GM10847 (cell line): Measurements from ENCODE around the gene PLEKHH1.

Source experiments
- POLR2A ChIP-seq: IDR thresholded peaks from 2 replicates; pipeline ENCODE4 v1.6.1; 2011; ENCODE audit not compliant: insufficient read length; ENCODE audit errors: extremely low read depth

PLEKHH1 gene

DNA sequence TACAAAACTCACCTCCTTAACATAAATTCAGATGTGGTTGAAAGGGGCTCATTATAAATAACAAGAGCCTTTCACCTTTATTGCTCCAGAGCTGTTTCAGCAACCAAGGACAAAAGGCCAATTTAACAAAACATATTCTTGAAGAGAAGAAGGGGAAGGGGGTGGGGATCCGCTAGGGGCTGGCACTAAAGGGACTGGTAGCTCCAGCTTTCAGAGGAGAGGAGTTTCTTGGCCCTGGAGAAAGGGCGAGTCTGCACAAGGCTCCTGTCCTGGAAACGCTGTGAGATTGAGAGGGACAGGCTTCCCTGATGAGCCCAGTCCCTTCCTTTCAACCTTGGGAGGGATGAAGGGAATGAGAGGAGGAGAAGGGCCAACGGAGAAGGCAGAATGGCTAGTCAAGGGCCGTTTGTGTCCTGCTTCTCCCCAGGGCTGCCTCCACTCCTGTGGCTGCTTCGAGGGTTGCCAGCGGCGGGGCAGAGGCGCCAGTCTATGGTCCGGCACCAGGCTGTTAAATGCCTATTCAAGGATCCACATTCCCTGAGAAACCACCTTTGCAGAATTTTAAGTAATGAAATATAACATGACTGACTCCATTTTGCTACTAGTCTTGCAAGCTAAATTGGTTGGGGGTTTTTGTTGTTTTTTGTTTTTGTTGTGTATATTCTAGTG, 76.7 kb downstream of the PLEKHH1 start:
- TF ChIP-seq POLR2A: no peak

DNA sequence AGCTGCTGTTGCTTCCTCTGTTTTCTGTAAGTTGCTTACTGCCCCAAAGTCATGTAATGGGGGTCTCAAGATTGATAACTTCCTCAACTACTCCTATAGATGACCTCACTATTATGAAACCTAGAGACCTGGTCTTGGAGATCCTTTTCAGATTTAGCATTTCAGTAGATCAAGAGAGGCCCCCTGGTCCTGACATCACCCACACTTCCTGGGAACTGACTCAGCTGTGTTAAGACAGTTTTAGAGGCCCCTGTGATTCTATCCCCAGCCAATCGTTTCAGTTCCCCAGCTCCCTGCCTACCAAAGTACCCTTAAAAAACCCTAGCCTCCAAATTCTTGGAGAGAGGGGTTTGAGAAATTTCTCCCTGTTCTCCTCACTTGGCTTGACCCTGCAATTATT, 77.4 kb downstream of the PLEKHH1 start:
- no peak for TF ChIP-seq POLR2A

DNA sequence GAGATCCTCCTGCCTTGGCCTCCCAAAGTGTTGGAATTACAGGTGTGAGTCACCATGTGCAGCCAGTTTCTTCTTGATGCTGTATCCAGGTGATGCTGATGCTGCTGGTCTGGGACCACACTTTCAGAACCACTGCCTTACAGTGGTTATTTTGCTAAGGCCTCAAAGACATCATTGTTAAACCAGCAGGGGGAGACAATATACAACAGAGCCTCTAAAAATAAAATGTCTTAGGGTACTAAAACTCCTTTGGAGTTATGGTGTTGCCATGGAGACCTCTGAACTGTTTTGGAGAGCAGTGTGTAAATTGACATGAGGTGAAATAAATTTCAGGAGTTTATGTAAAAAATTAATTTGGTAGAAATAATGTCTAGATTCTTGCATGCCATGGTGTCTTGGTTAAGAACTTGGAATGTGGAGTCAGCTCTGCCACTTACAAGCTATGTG, 85.5 kb downstream of the PLEKHH1 start:
- TF ChIP-seq POLR2A: no peak

DNA sequence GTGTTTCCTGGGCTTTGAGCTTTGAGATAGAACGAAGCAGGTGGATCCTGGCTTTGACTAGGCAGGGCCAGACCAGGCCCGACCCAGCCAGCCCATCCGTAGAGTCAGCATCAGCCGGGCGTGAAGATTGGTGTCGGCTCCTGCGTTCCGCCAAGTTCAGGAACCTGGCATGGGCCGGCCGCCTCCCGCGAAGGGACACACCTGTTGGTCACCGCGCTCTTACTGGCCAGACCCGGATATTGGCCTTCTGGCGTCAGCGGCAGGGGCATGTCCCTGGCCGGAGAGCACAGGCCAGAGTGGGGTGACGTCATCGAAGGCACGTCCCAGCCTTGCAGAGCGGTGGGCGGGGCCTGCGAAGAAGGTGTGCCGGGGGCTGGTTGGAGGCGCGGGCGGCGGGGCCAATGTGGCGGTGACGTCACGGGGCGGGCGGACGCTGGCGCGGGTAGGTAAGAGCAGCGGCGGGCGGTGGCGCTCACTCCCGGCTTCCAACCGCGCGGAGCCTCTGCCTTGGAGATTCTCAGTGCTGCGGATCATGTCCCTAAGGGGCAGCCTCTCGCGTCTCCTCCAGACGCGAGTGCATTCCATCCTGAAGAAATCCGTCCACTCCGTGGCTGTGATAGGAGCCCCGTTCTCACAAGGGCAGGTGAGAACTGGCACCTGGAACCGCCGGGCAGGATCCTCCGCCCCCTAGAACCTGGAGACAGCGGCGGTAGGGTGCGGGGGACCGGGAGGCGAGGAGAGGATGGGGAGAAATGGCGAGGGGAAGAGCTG, 86.5 kb downstream of the PLEKHH1 start, which contains the start of gene ARG2:
Gene ARG2, plus strand, starts transcription at position 475 of the 771 bp plus-strand sequence. Its CDS starts 58 bp downstream, at position 533.
- TF ChIP-seq POLR2A: peak; percentile 18

DNA sequence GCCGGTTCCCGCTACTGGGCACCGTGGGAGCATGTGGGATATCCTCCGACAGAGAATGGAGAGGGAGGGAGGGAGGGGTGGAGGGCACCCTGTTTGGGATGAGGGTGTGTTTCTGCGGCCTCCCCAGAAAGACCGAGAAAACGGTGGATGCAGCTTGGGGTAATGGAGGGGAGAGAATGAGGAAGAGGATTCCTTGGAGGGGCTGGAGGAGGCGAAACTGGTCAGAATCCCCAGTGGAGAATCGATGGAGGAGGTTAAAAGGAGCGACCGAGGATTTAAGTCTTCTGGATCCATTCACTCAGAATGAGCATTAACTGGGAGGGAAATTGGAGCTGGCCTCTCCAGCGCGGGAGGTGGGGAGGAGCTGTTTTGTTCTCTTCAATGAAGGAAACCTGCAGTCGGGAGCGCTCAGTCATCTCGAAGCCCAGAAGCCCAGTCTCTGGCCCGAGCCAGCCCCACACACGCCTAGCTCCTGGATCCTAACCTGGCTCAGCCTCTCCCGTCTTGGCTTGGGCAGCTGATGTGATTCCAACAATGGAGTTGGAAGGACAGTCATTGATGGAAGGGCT, 87.2 kb downstream of the PLEKHH1 start:
- TF ChIP-seq POLR2A: no peak

DNA sequence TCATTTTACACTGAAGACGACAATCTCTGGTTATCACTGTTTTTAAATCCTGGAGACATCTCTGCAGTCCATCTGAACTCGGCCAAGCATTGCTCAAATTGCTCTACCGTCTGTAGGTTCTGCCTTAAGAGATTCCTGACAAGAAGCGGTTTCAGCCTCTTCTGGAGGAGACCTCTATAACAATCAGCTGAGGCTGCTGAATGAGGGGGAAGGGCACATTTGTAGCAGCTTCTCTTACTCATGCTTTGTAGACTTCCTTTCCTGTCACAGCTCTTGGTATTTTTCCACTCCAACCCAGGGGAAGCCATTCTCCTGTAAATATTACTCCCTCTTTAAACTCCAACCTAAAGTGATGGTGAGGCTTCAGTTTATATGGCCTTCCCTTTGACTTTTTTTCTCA, 89.6 kb downstream of the PLEKHH1 start:
- no peak for TF ChIP-seq POLR2A

DNA sequence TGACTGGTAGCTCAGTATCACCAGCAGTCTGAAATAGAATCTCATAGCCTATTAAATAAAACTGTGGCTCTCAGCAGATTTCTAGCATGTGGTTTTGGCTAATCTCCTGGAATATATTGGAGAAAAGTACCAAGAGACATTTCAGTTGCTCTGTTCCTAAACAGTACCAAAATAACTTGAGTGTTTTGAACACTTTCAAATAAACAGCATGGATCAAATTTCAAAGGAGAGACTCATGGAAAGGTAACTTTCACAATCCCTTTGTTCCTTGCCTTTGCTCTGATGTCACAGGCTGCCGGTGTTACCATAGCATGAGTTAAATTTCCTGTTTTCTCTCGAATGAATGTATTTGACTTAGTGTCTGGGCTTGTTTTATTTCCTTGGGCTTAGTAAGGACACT, 90.0 kb downstream of the PLEKHH1 start:
- no peak for TF ChIP-seq POLR2A

DNA sequence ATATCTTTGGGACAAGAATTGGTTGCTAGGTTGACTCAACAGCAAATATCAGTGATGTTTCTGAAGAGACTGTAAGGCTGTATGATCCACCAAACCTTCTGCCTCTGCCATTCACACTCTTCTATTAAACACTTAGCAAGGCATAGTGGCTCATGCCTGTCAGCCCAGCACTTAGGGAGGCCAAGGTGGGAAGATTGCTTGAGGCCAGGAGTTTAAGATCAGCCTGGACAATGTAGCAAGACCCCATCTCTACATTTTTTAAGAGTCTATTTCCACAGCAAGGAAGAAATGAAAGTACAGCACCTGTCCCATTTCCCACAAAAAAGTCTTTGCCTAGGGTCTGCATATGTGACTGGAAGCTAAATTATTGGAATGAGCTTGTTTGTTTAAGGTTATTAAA, 94.4 kb downstream of the PLEKHH1 start:
- no peak for TF ChIP-seq POLR2A

DNA sequence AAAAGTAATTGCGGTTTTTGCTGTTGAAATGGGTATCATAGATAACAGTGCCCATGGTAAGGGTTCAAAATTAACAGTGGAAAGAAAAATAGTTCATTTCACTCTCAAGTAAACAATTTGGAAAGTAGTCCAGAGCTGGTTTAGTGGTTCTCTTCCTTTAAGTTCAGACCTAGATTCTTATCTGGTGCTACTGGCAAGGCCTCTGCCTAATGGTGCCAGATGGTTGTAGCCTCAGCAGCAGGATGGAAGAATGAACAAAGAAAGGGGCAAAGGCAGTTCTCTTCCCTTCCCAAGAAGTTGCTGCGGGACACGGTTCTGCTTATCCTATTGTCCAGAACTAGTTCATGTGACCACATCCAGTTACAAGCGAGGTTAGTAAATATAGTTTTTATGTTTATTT, 97.1 kb downstream of the PLEKHH1 start:
- no peak for TF ChIP-seq POLR2A

DNA sequence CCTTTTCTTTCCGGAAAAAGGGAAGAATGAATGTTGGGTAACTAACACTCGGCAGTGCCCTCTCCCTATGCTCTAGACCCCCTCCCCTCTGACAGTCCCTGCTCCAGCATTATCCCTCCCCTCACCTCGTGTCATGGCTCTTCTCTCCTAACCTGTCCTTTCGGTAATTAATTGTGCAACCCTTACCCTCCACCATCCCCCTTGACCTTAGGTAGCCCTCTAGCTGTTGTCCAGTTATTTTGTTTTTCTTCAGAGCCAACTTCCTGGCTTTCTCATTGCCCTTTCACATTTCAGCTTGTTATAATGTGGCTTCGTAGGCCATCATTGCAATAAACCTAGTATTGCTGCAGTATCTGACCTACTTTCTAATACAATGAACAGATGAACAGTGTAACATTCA, 97.8 kb downstream of the PLEKHH1 start:
- TF ChIP-seq POLR2A: no peak

DNA sequence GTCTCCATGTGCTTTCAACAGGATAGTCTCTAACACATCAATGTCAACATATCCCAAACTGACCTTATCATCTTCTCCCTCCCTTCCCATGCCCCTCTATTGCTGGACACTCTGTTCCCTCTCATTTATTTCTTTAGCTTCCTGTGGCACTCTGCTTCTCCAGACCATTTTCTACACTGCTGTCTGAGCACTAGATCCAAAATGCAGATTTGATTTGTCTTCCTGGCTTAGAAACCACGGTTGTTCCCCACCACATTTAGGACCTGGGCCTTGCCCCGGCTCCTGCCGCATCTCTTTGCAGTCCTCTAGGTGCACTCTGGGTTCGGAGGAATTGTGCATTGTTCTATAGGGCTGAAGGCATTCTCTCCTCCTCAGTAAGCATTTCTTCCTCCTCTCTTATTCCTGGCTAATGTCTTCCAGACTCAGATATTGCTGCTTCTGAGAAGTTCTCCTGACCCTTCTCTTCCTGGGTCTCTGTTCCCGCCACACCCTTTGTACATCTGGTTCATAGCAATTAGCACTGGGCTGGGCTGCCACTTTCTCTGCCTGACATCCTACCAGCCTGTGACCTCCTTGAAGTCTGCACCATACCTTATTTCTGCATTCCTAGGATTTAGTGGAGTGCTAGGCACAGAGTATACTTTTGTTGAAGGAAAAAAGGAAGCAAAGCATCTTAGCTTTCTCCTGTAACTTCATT, 100.5 kb downstream of the PLEKHH1 start:
- TF ChIP-seq POLR2A: no peak

DNA sequence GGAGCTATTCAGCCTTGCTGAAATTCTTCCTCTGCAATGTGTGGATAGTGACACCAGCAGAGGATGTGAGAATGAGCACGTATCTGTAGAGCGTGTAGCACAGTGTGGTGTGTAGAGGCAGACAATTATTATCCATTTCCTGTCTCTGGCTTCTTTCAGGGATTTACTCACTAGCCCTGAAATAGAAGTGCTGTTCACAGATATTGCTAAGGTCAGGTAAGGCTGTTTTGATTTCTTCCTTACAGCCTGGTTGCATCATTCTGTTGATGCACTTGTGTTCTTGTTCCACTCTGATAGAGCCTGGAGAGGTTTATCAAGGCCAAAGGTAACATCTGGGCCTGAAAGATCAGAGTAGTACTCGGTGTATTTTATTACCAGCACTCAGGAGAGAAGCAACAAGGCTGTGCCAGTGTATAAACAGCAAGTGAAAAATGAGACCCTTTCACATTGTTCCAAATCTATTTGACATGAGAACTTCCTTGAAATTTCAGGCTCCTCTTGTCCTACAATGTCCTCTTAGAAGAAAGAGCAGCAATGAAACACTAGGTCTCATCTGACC, 103.3 kb downstream of the PLEKHH1 start:
- TF ChIP-seq POLR2A: no peak

DNA sequence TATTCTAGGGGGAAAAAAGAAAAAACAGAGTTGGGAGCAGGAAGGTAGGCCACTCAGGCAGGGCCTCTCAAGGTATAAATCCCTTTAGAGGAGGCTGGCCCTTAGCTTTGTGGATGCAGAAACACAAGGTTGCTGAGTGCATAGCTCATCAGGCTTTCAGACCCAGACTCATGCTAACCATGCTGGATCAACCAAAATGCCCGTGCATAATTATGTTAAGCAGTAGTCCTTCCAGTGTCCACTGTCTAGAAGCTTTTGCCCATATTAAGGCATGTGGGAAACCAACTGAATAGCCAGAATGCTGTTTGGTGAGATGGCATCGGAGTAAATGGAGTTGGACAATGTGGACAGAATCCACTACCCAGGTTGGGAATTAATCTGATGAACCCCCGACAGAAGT, 105.6 kb downstream of the PLEKHH1 start:
- no peak for TF ChIP-seq POLR2A
